B cell (primary cell): ENCODE data around the gene VAV2. TPM values are rescaled to one million over a fixed set of nuclear protein-coding genes. Genes with fewer than 3 reads are reported as not detected.

Experiments
- ATAC-seq: fragments of 200-7000 bp; cut with Tn5 transposase; one replicate; pipeline ENCODE4 v1.10.0; 2021; ENCODE audit warnings: low read depth, mild to moderate bottlenecking, moderate number of reproducible peaks, moderate library complexity
- CTCF ChIA-PET: fragments of 350-600 bp; sonication (Branson Sonifier 250); formaldehyde crosslinking; loops from one replicate; lab custom pipeline; 2021; ENCODE audit warnings: antibody characterized with exemption, inconsistent platforms; lab: Charles Lee
- POLR2A ChIA-PET: fragments of 350-600 bp; sonication (Branson Sonifier 250); formaldehyde crosslinking; loops from one replicate; lab custom pipeline; 2021; ENCODE audit warnings: antibody characterized with exemption; lab: Charles Lee
- DNase-seq: peaks from one replicate; pipeline ENCODE4 v3.0.0; 2013
- H2AFZ ChIP-seq: 2 replicates; pipeline ENCODE4 v1.6.1; 2012; ENCODE audit warnings: mild to moderate bottlenecking, low read depth, low read length; ENCODE audit not compliant: insufficient read depth, poor library complexity, severe bottlenecking
- H3K27ac ChIP-seq, 2 donors: 1 replicate in 1 of 2; 2 replicates in 1 of 2; pipeline ENCODE4 v1.5.1; 2012 to 2013; ENCODE audit warnings: low read length in 2 of 2, mild to moderate bottlenecking in 2 of 2, moderate library complexity in 1 of 2
- H3K27me3 ChIP-seq, 4 experiments: fragments of 200-600 bp in 1 of 4; sonication (generic) in 1 of 4; replicated peaks in 1 of 4; 1 replicate in 2 of 4; 2 replicates in 2 of 4; pipeline versions ENCODE4 v1.6.1 to v1.7.0; 2013 to 2016; ENCODE audit warnings: low read length in 3 of 4, mild to moderate bottlenecking in 2 of 4, mixed read lengths in 1 of 4, moderate library complexity in 1 of 4; ENCODE audit not compliant: insufficient read depth in 4 of 4, control insufficient read depth in 3 of 4; ENCODE audit errors: control extremely low read depth in 1 of 4
- H3K36me3 ChIP-seq, 2 experiments: replicated peaks in 1 of 2; 1 replicate in 1 of 2; 2 replicates in 1 of 2; pipeline versions ENCODE4 v1.6.1 to v1.7.1; 2013; ENCODE audit warnings: low read length in 1 of 2; ENCODE audit not compliant: insufficient read depth in 2 of 2, control insufficient read depth in 1 of 2; ENCODE audit errors: control extremely low read depth in 1 of 2, extremely low read depth in 1 of 2
- H3K4me1 ChIP-seq, 2 donors: fragments of 200-600 bp in 1 of 2; sonication (generic) in 1 of 2; 1 replicate in 1 of 2; 2 replicates in 1 of 2; pipeline versions ENCODE4 v1.5.1 to v1.6.1; 2013 to 2017; ENCODE audit warnings: low read length in 2 of 2; ENCODE audit not compliant: control insufficient read depth in 2 of 2, insufficient read depth in 2 of 2
- H3K4me2 ChIP-seq: replicated peaks from 2 replicates; pipeline ENCODE3; 2012; ENCODE audit warnings: mild to moderate bottlenecking, low read depth, low read length; ENCODE audit not compliant: poor library complexity, severe bottlenecking
- H3K4me3 ChIP-seq, 5 experiments: fragments of 200-600 bp in 1 of 5; sonication (generic) in 1 of 5; 1 replicate in 3 of 5; 2 replicates in 2 of 5; pipeline versions ENCODE4 v1.5.1 to v1.7.0; 2011 to 2016; ENCODE audit warnings: low read length in 4 of 5, mild to moderate bottlenecking in 4 of 5, low read depth in 2 of 5, control low read depth in 1 of 5, moderate library complexity in 1 of 5; ENCODE audit not compliant: insufficient read depth in 1 of 5; ENCODE audit errors: control extremely low read depth in 1 of 5, extremely low read depth in 1 of 5
- H3K79me2 ChIP-seq: fragments of 200-600 bp; sonication (generic); one replicate; pipeline ENCODE4 v1.6.0; 2016; ENCODE audit warnings: low read length; ENCODE audit not compliant: control insufficient read depth, insufficient read depth
- H3K9ac ChIP-seq: fragments of 200-600 bp; sonication (generic); 2 replicates; pipeline ENCODE4 v1.6.1; 2017; ENCODE audit warnings: mild to moderate bottlenecking, low read length, moderate library complexity
- H3K9me3 ChIP-seq, 3 donors: one replicate each; pipeline versions ENCODE4 v1.6.1 to v1.7.1; 2013; ENCODE audit warnings: low read length in 2 of 3; ENCODE audit not compliant: control insufficient read depth in 2 of 3, insufficient read depth in 1 of 3; ENCODE audit errors: control extremely low read depth in 1 of 3
- H4K20me1 ChIP-seq: 2 replicates; pipeline ENCODE4 v1.6.0; 2012; ENCODE audit warnings: mild to moderate bottlenecking, low read length; ENCODE audit not compliant: insufficient read depth, control insufficient read depth, poor library complexity, severe bottlenecking
- H3K27ac Mint-ChIP-seq: one replicate; pipeline ENCODE4 v1.8.0; 2021; ENCODE audit warnings: mixed read lengths
- H3K27me3 Mint-ChIP-seq: one replicate; pipeline ENCODE4 v1.8.0; 2021; ENCODE audit warnings: mixed read lengths
- H3K4me1 Mint-ChIP-seq: one replicate; pipeline ENCODE4 v1.8.0; 2021; ENCODE audit warnings: mixed read lengths
- H3K4me3 Mint-ChIP-seq: one replicate; pipeline ENCODE4 v1.8.0; 2021; ENCODE audit warnings: mixed read lengths
- H3K9me3 Mint-ChIP-seq: one replicate; pipeline ENCODE4 v1.8.0; 2022; ENCODE audit warnings: mixed read lengths; ENCODE audit not compliant: insufficient read depth
- EZH2 ChIP-seq: IDR thresholded peaks from 2 replicates; pipeline ENCODE4 v1.6.1; 2012; ENCODE audit warnings: borderline replicate concordance, low read depth, mild to moderate bottlenecking, moderate library complexity, low read length; ENCODE audit not compliant: insufficient read depth, poor library complexity, severe bottlenecking
- WGBS: methylation state at CpG from one replicate; pipeline ENCODE4 v1.1.5; 2013; ENCODE audit warnings: missing lambda C conversion rate; ENCODE audit not compliant: insufficient coverage; 5-methylcytosine and 5-hydroxymethylcytosine counted together
- intact Hi-C: fragments of 100-400 bp; cut with micrococcal nuclease; formaldehyde crosslinking; loops from one replicate; pipeline ENCODE4 v1.10.0; 2022
- polyA plus RNA-seq: library from polyadenylated mRNA; depleted of rRNA; stranded (reverse); fragments of >200 nt; gene quantifications from 2 replicates; pipeline ENCODE4 v1.2.3, GENCODE V29; 2012
- total RNA-seq, 2 donors: library from RNA; stranded (reverse); fragments of 120-200 nt in 1 of 2; gene quantifications; 1 replicate in 1 of 2; 2 replicates in 1 of 2; pipeline versions ENCODE4 v1.2.3 to v1.2.4, GENCODE V29; 2013 to 2022
- TF ChIP-seq, protein P1 (sequence below): fragments of 200-600 bp; IDR thresholded peaks from one replicate; pipeline ENCODE4 v1.8.0; 2022; ENCODE audit warnings: antibody characterized with exemption, mild to moderate bottlenecking

Gene VAV2
- total and polyA plus RNA-seq, 2 donors (not counting 1 experiment from before 2014, with no cell fraction given): 34.4 to 128 TPM

DNA sequence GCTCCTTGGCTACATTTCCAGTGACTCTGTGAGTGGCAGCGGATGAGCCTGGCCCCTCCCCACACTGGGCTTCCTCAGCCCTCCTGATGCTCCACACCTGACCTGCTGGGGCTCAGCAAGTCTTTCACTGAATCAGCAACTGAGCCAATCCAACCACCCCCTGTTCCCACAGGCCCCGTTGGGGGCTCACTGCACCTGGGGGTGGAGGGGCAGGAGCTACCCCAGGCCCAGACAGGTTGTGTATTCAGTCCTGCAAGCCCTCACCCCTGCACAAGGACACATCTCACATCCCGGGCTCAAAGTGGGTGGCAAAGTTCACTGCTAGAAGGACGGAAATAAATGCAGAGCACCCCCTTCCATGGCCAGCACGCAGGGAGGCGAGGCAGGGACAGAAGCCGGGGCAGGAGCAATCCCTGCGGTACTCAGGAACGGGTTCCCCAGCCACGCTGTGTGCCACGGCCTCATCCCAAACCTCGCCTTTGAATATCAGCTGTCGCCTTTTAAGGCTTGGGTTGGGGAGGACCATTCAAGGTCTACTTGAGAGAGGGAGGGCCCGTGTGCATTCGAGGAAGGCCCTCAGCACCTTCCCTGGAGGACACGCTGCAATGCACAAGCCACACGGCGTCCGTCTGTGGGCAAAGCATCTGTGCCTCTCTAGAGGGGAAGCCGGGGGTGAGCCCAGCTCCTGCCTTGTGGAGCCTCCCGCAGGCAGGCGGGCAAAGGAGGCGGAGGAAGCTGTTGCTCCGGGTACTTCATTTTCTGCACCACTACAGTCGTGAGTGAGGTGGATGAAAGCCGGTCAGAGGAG, 179.0 kb downstream of the VAV2 start:
- H3K4me3 Mint-ChIP-seq: no peak overlapping the region
- Histone ChIP-seq H3K36me3 (peaks cover 0 to 59% of the 10 kb centered on the region in 2 experiments), H3K27ac (peak overlapping the region in 1 of 2 donors; percentile 68), H3K9ac (no peak overlapping the region), H4K20me1 (peaks cover 61% of the 10 kb centered on the region), H3K9me3 (no peaks in the 10 kb centered on the region), H3K27me3 (no peaks in the 10 kb centered on the region), H3K4me2 (peak overlapping the region; percentile 42), H3K4me3 (no peak overlapping the region), H3K4me1 (peaks cover 32 to 38% of the 10 kb centered on the region in 2 donors), H2AFZ (no peak overlapping the region), H3K79me2 (peaks cover 95% of the 10 kb centered on the region)
- H3K4me1 Mint-ChIP-seq: peaks cover 35% of the 10 kb centered on the region
- DNase-seq (no peak), ATAC-seq (no peak)
- no peak overlapping the region for H3K27ac Mint-ChIP-seq
- POLR2A ChIA-PET: no interaction called here
- CTCF ChIA-PET: interaction anchor here (1.2 to 1.6 kb wide), 3 partner anchors 180 to 182 kb away, joined by 3 to 5 read pairs (median 4); no protein-coding TSS in a partner anchor
- 81% methylated on average over 26 of the region's 26 CpGs for WGBS
- H3K9me3 Mint-ChIP-seq: no peaks in the 10 kb centered on the region
- intact Hi-C loops: no loop called here
- no peaks in the 10 kb centered on the region for H3K27me3 Mint-ChIP-seq
- TF ChIP-seq, protein P1, sequence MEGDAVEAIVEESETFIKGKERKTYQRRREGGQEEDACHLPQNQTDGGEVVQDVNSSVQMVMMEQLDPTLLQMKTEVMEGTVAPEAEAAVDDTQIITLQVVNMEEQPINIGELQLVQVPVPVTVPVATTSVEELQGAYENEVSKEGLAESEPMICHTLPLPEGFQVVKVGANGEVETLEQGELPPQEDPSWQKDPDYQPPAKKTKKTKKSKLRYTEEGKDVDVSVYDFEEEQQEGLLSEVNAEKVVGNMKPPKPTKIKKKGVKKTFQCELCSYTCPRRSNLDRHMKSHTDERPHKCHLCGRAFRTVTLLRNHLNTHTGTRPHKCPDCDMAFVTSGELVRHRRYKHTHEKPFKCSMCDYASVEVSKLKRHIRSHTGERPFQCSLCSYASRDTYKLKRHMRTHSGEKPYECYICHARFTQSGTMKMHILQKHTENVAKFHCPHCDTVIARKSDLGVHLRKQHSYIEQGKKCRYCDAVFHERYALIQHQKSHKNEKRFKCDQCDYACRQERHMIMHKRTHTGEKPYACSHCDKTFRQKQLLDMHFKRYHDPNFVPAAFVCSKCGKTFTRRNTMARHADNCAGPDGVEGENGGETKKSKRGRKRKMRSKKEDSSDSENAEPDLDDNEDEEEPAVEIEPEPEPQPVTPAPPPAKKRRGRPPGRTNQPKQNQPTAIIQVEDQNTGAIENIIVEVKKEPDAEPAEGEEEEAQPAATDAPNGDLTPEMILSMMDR: no peak
- TF ChIP-seq EZH2: no peak
